DMS 273 (cell line): Measurements from ENCODE around the gene POU2AF2.

Experiments
- DNase-seq: peaks from one replicate; lab custom pipeline; 2025; ENCODE audit not compliant: unreplicated experiment; lab: John Stamatoyannopoulos, UW

POU2AF2 gene

GRCh38 chr11:111327908-111328624 lies 82.5 kb downstream of the POU2AF2 start:
- DNase-seq = peak; percentile 84

GRCh38 chr11:111329306-111330204 lies 84.0 kb downstream of the POU2AF2 start:
- peak; percentile 18 for DNase-seq

- DNase-seq = no peak
These were observed 84.8 kb downstream of the POU2AF2 start for GRCh38 chr11:111330234-111330893.

GRCh38 chr11:111331711-111332479 lies 86.4 kb downstream of the POU2AF2 start:
- DNase-seq = no peak

- peak; percentile 58 for DNase-seq
These were observed 89.3 kb downstream of the POU2AF2 start for GRCh38 chr11:111334532-111335502.

GRCh38 chr11:111335549-111335948 lies 90.0 kb downstream of the POU2AF2 start:
- no peak for DNase-seq
